Liver (tissue), 9 donors: ENCODE data around the gene PPP1R10. TPM values are rescaled to one million over a fixed set of nuclear protein-coding genes. Genes with fewer than 3 reads are reported as not detected.

Experiments
- DNase-seq: peaks from one replicate; pipeline ENCODE4 v3.0.0-alpha.2; 2017; ENCODE audit warnings: low spot score
- H3K27ac ChIP-seq, 2 donors: one replicate each; pipeline ENCODE4 v1.7.0; 2013; ENCODE audit warnings: inconsistent platforms in 2 of 2, low read length in 2 of 2, control low read depth in 1 of 2, low read depth in 1 of 2, mild to moderate bottlenecking in 1 of 2
- H3K27me3 ChIP-seq, 4 donors: one replicate each; pipeline versions ENCODE4 v1.6.1 to v1.7.0; 2013; ENCODE audit warnings: low read length in 3 of 4, inconsistent platforms in 1 of 4, mild to moderate bottlenecking in 1 of 4, moderate library complexity in 1 of 4; ENCODE audit not compliant: control insufficient read depth in 4 of 4, insufficient read depth in 4 of 4
- H3K36me3 ChIP-seq, 4 donors: one replicate each; pipeline versions ENCODE4 v1.6.1 to v1.7.0; 2013; ENCODE audit warnings: low read length in 3 of 4, mild to moderate bottlenecking in 3 of 4, low read depth in 1 of 4, moderate library complexity in 1 of 4; ENCODE audit not compliant: control insufficient read depth in 4 of 4, insufficient read depth in 3 of 4
- H3K4me1 ChIP-seq, 4 donors: one replicate each; pipeline versions ENCODE4 v1.6.1 to v1.7.0; 2013; ENCODE audit warnings: low read length in 3 of 4, mild to moderate bottlenecking in 3 of 4, moderate library complexity in 1 of 4; ENCODE audit not compliant: control insufficient read depth in 4 of 4, insufficient read depth in 4 of 4
- H3K4me3 ChIP-seq, 3 donors: one replicate each; pipeline versions ENCODE4 v1.6.1 to v1.7.0; 2013; ENCODE audit warnings: low read length in 3 of 3, control low read depth in 1 of 3, low read depth in 1 of 3, mild to moderate bottlenecking in 1 of 3
- H3K9ac ChIP-seq, 2 donors: one replicate each; pipeline ENCODE4 v1.7.0; 2013; ENCODE audit warnings: low read length in 2 of 2, mild to moderate bottlenecking in 2 of 2, moderate library complexity in 2 of 2, control low read depth in 1 of 2, low read depth in 1 of 2
- H3K9me3 ChIP-seq, 4 donors: one replicate each; pipeline versions ENCODE4 v1.6.1 to v1.7.0; 2013; ENCODE audit warnings: low read length in 3 of 4; ENCODE audit not compliant: control insufficient read depth in 4 of 4
- ATF3 ChIP-seq: IDR thresholded peaks from 2 replicates; pipeline ENCODE4 v1.6.1; 2016; ENCODE audit warnings: antibody characterized with exemption
- CTCF ChIP-seq: fragments of 150-350 bp; IDR thresholded peaks from 2 replicates; pipeline ENCODE4 v1.5.1; 2017; ENCODE audit warnings: improper control_type of control experiment, low read depth, low read length; ENCODE audit not compliant: missing input control
- EGR1 ChIP-seq, 2 donors: IDR thresholded peaks; 2 replicates each; pipeline ENCODE4 v1.6.1; 2016 to 2018; ENCODE audit warnings: antibody characterized with exemption in 2 of 2, low read depth in 2 of 2
- FOXA1 ChIP-seq: IDR thresholded peaks from 2 replicates; pipeline ENCODE4 v1.6.1; 2016; ENCODE audit warnings: antibody characterized with exemption
- FOXA2 ChIP-seq: IDR thresholded peaks from 2 replicates; pipeline ENCODE4 v1.6.1; 2016; ENCODE audit warnings: antibody characterized with exemption
- GABPA ChIP-seq, 2 donors: IDR thresholded peaks in 1 of 2; conservative IDR thresholded peaks in 1 of 2; 2 replicates each; pipeline ENCODE4 v1.6.1; 2016; ENCODE audit warnings: antibody characterized with exemption in 2 of 2, mild to moderate bottlenecking in 1 of 2, moderate library complexity in 1 of 2
- HNF4A ChIP-seq, 2 donors: conservative IDR thresholded peaks; 2 replicates each; pipeline ENCODE4 v1.6.1; 2016; ENCODE audit warnings: antibody characterized with exemption in 2 of 2, mild to moderate bottlenecking in 2 of 2
- HNF4G ChIP-seq: IDR thresholded peaks from 2 replicates; pipeline ENCODE4 v1.6.1; 2016; ENCODE audit warnings: antibody characterized with exemption
- JUND ChIP-seq, 2 donors: IDR thresholded peaks; 2 replicates each; pipeline ENCODE4 v1.6.1; 2016; ENCODE audit warnings: antibody characterized with exemption in 2 of 2
- MAX ChIP-seq: IDR thresholded peaks from 2 replicates; pipeline ENCODE4 v1.6.1; 2016; ENCODE audit warnings: antibody characterized with exemption
- NR2F2 ChIP-seq: IDR thresholded peaks from 2 replicates; pipeline ENCODE4 v1.6.1; 2016; ENCODE audit warnings: antibody characterized with exemption
- RAD21 ChIP-seq, 2 donors: IDR thresholded peaks; 2 replicates each; pipeline ENCODE4 v1.6.1; 2016; ENCODE audit warnings: antibody characterized with exemption in 2 of 2, mild to moderate bottlenecking in 2 of 2
- REST ChIP-seq: IDR thresholded peaks from 2 replicates; pipeline ENCODE4 v1.6.1; 2016; ENCODE audit warnings: antibody characterized with exemption, mild to moderate bottlenecking
- RXRA ChIP-seq, 2 donors: IDR thresholded peaks; 2 replicates each; pipeline ENCODE4 v1.6.1; 2017 to 2018; ENCODE audit warnings: antibody characterized with exemption in 2 of 2, mild to moderate bottlenecking in 1 of 2
- SP1 ChIP-seq: IDR thresholded peaks from 2 replicates; pipeline ENCODE4 v1.6.1; 2018; ENCODE audit warnings: antibody characterized with exemption, mild to moderate bottlenecking
- TAF1 ChIP-seq: conservative IDR thresholded peaks from 2 replicates; pipeline ENCODE4 v1.6.1; 2016; ENCODE audit warnings: antibody characterized with exemption, mild to moderate bottlenecking
- YY1 ChIP-seq: IDR thresholded peaks from 2 replicates; pipeline ENCODE4 v1.6.1; 2016; ENCODE audit warnings: antibody characterized with exemption, mild to moderate bottlenecking
- ZBTB33 ChIP-seq: IDR thresholded peaks from 2 replicates; pipeline ENCODE4 v1.6.1; 2016; ENCODE audit warnings: antibody characterized with exemption
- WGBS: extraction: QIAGEN DNeasy Blood & Tissue Kit; methylation state at CpG from one replicate; pipeline ENCODE4 v1.1.7; 2013; 5-methylcytosine and 5-hydroxymethylcytosine counted together
- polyA plus RNA-seq, 2 donors: library from polyadenylated mRNA; stranded (reverse) in 1 of 2; unstranded in 1 of 2; fragments of 200-250 nt in 1 of 2; fragments of >200 nt in 1 of 2; fragmentation: Nextera tagmentation in 1 of 2; extraction: Ambion mirVana in 1 of 2; gene quantifications; one replicate each; pipeline versions ENCODE4 v1.2.1 to v1.2.3, GENCODE V29; 2013 to 2015
- total RNA-seq, 2 donors: library from RNA; depleted of rRNA; stranded (reverse); fragments of >200 nt; gene quantifications; one replicate each; pipeline ENCODE4 v1.2.3, GENCODE V29; 2014
- donor health status: healthy.
- donor health status: healthy.
- donor health status: healthy.
- donor health status: healthy.
- donor health status: healthy.

Gene PPP1R10
- total and polyA plus RNA-seq, 4 donors = 11.1 to 21.1 (median 14.1) TPM

- Histone ChIP-seq H3K27ac (peak within 1 kb of the TSS; percentile 89 to 93), H3K4me1 (peaks cover 2 to 20% (median 17%) of the 10 kb centered on the region in 4 donors), H3K4me3 (peak within 1 kb of the TSS; percentile 89 to 98 (median 92)), H3K36me3 (peaks cover 0 to 7% (median 6%) of the 10 kb centered on the region in 4 donors), H3K9me3 (no peaks in the 10 kb centered on the region), H3K9ac (peak within 1 kb of the TSS; percentile 80 to 85), H3K27me3 (no peaks in the 10 kb centered on the region)
- WGBS = 10% methylated on average over 37 of the region's 37 CpGs
- DNase-seq = peak; percentile 88
- TF ChIP-seq CTCF (no peak), ATF3 (no peak), HNF4G (no peak), HNF4A (conservative IDR thresholded peaks at IDR 0.05) (no peak), FOXA2 (no peak), ZBTB33 (no peak), NR2F2 (no peak), MAX (no peak), JUND (IDR thresholded peaks at IDR 0.05) (no peak), FOXA1 (no peak), RXRA (IDR thresholded peaks at IDR 0.05) (no peak), SP1 (no peak), GABPA (IDR thresholded peaks at IDR 0.05 in 1 of 2, conservative IDR thresholded peaks at IDR 0.05 in 1 of 2) (no peak), REST (no peak), YY1 (no peak), TAF1 (no peak), EGR1 (IDR thresholded peaks at IDR 0.05; ENCODE audit: low read depth in 2 of 2) (no peak), RAD21 (IDR thresholded peaks at IDR 0.05) (no peak)
Observed at GRCh38 chr6:30646450-30647241, 29.6 kb upstream of the PPP1R10 start, which contains the start of gene C6orf136. TSS of gene C6orf136 (plus strand) at chr6:30647133. CDS start at chr6:30647232, 99 bp downstream.
